Nucleus accumbens (tissue), 56 donors: ENCODE data around the gene DNAJC2.
"Not testable (repeated sequence)": the region's sequence is repeated elsewhere in the genome, so short reads cannot be mapped to it uniquely, and the experiment has no call there.

Experiments
- DNase-seq, 56 donors: peaks; one replicate each; lab custom pipeline; 2025; lab: John Stamatoyannopoulos, UW

DNAJC2 gene

GRCh38 chr7:103343332-103343731 is 1.2 kb downstream of the DNAJC2 start:
- no peak for DNase-seq

GRCh38 chr7:103341466-103341865 is 3.1 kb downstream of the DNAJC2 start:
- no peak for DNase-seq

GRCh38 chr7:103338864-103339263 is 5.7 kb downstream of the DNAJC2 start:
- no peak for DNase-seq

- no peak for DNase-seq
These were observed 7.8 kb downstream of the DNAJC2 start for GRCh38 chr7:103336761-103337160.

GRCh38 chr7:103325744-103326143 is 18.8 kb downstream of the DNAJC2 start:
- no peak for DNase-seq

- no peak for DNase-seq
These were observed 27.6 kb downstream of the DNAJC2 start for GRCh38 chr7:103317009-103317408.

- DNase-seq = no peak
These were observed 28.1 kb downstream of the DNAJC2 start for GRCh38 chr7:103316380-103316941.

GRCh38 chr7:103314852-103315251 is 29.7 kb downstream of the DNAJC2 start:
- no peak for DNase-seq

GRCh38 chr7:103307503-103308231 is 36.9 kb downstream of the DNAJC2 start:
- DNase-seq = no peak

GRCh38 chr7:103301441-103301840 is 43.1 kb downstream of the DNAJC2 start:
- no peak for DNase-seq

GRCh38 chr7:103299660-103300059 is 44.9 kb downstream of the DNAJC2 start:
- DNase-seq = no peak

GRCh38 chr7:103297837-103298179 is 46.8 kb downstream of the DNAJC2 start:
- DNase-seq = peak in 1 of 56 donors; percentile 21

- peak; percentile 61 to 99 (median 90) for DNase-seq
These were observed 47.4 kb downstream of the DNAJC2 start, which contains the start of gene PMPCB for GRCh38 chr7:103296901-103297836. Gene PMPCB (plus strand): TSS chr7:103297435. CDS start chr7:103297460, 25 bp downstream.

- DNase-seq = no peak
These were observed 51.0 kb downstream of the DNAJC2 start for GRCh38 chr7:103293526-103293925.

GRCh38 chr7:103292122-103292521 is 52.4 kb downstream of the DNAJC2 start:
- no peak for DNase-seq

- not testable (repeated sequence) for DNase-seq
These were observed 61.7 kb downstream of the DNAJC2 start for GRCh38 chr7:103282802-103283427.

GRCh38 chr7:103280803-103281155 is 63.8 kb downstream of the DNAJC2 start:
- DNase-seq = peak in 31 of 56 donors; percentile 1 to 55 (median 20)

GRCh38 chr7:103279963-103280802 is 64.4 kb downstream of the DNAJC2 start:
- peak; percentile 7 to 91 (median 72) for DNase-seq

GRCh38 chr7:103279636-103279962 is 65.0 kb downstream of the DNAJC2 start:
- DNase-seq = peak in 11 of 56 donors; percentile 1 to 77 (median 44)

GRCh38 chr7:103278195-103278594 is 66.4 kb downstream of the DNAJC2 start:
- not testable (repeated sequence) for DNase-seq
